Endothelial cell of umbilical vein (primary cell): Measurements from ENCODE around the gene LRP10. TPM values are rescaled to one million over a fixed set of nuclear protein-coding genes. Genes with fewer than 3 reads are reported as not detected.

Experiments
- BruUV-seq: library from RNA; stranded (reverse); fragments of 400-500 nt; replicated peaks from 2 replicates; lab custom pipeline; 2021; lab: Mats Ljungman, UMichigan
- CTCF ChIA-PET: fragments of 300-600, 350-600 bp; sonication (Branson Sonifier 250); formaldehyde crosslinking; loops from one replicate; lab custom pipeline; 2021; ENCODE audit warnings: antibody characterized with exemption, inconsistent platforms; lab: Charles Lee
- POLR2A ChIA-PET: fragments of 300-600, 350-600 bp; sonication (Branson Sonifier 250); formaldehyde crosslinking; loops from one replicate; lab custom pipeline; 2021; ENCODE audit warnings: antibody characterized with exemption, inconsistent platforms; lab: Charles Lee
- DNase-seq: peaks from one replicate; pipeline ENCODE4 v3.0.0-alpha.2; 2011; ENCODE audit warnings: low read depth, low spot score
- FAIRE-seq: peaks from 2 replicates; lab custom pipeline; 2011; peaks lifted over from hg19 to GRCh38; lab: Jason Lieb, UNC
- H2AFZ ChIP-seq: 2 replicates; pipeline ENCODE4 v1.6.0; 2012; ENCODE audit warnings: low read depth, low read length, control low read depth, inconsistent platforms
- H3K27ac ChIP-seq: 2 replicates; pipeline ENCODE4 v1.5.1; 2011; ENCODE audit warnings: low read depth, mild to moderate bottlenecking, control low read depth, low read length, moderate library complexity; ENCODE audit not compliant: insufficient read depth
- H3K27me3 ChIP-seq, 2 experiments: 2 replicates each; pipeline versions ENCODE4 v1.6.0 to v1.6.1; 2011; ENCODE audit warnings: low read length in 2 of 2, mixed read lengths in 1 of 2; ENCODE audit not compliant: control insufficient read depth in 2 of 2, insufficient read depth in 2 of 2
- H3K36me3 ChIP-seq, 2 experiments: 2 replicates in 1 of 2; 3 replicates in 1 of 2; pipeline ENCODE4 v1.5.1; 2011; ENCODE audit warnings: low read length in 2 of 2, mild to moderate bottlenecking in 1 of 2, moderate library complexity in 1 of 2; ENCODE audit not compliant: control insufficient read depth in 2 of 2, insufficient read depth in 2 of 2; ENCODE audit errors: extremely low read depth in 1 of 2
- H3K4me1 ChIP-seq: 3 replicates; pipeline ENCODE4 v1.5.1; 2011; ENCODE audit warnings: mild to moderate bottlenecking, low read length; ENCODE audit not compliant: control insufficient read depth, insufficient read depth; ENCODE audit errors: extremely low read depth
- H3K4me2 ChIP-seq: 2 replicates; pipeline ENCODE4 v1.6.1; 2011; ENCODE audit warnings: low read length, control low read depth, mixed read lengths; ENCODE audit not compliant: insufficient read depth
- H3K4me3 ChIP-seq, 3 experiments: fragments of 200-600 bp in 1 of 3; sonication (generic), shearing (Covaris generic) in 1 of 3; replicated peaks in 1 of 3; 2 replicates each; pipeline ENCODE4 v1.5.1; 2011 to 2016; ENCODE audit warnings: control low read depth in 3 of 3, low read length in 3 of 3, mild to moderate bottlenecking in 2 of 3, inconsistent platforms in 1 of 3, low read depth in 1 of 3, moderate library complexity in 1 of 3; ENCODE audit not compliant: insufficient read depth in 1 of 3
- H3K79me2 ChIP-seq: 2 replicates; pipeline ENCODE4 v1.6.0; 2012; ENCODE audit warnings: low read length, inconsistent platforms; ENCODE audit not compliant: control insufficient read depth, insufficient read depth
- H3K9ac ChIP-seq: replicated peaks from 2 replicates; pipeline ENCODE3; 2011; ENCODE audit warnings: low read length, control low read depth; ENCODE audit not compliant: insufficient read depth; ENCODE audit errors: extremely low read depth
- H3K9me1 ChIP-seq: replicated peaks from 3 replicates; pipeline ENCODE4 v1.6.0; 2011; ENCODE audit warnings: mild to moderate bottlenecking, low read length; ENCODE audit not compliant: control insufficient read depth, insufficient read depth; ENCODE audit errors: extremely low read depth
- H3K9me3 ChIP-seq: replicated peaks from 2 replicates; pipeline ENCODE4 v1.5.1; 2012; ENCODE audit warnings: low read length, inconsistent platforms; ENCODE audit not compliant: control insufficient read depth, insufficient read depth
- H4K20me1 ChIP-seq: replicated peaks from 2 replicates; pipeline ENCODE3; 2011; ENCODE audit warnings: mild to moderate bottlenecking, low read length; ENCODE audit not compliant: control insufficient read depth, insufficient read depth; ENCODE audit errors: extremely low read depth
- CTCF ChIP-seq, 2 donors: IDR thresholded peaks; 1 replicate in 1 of 2; 2 replicates in 1 of 2; pipeline ENCODE4 v1.5.1; 2011; ENCODE audit warnings: low read length in 2 of 2, mild to moderate bottlenecking in 2 of 2, moderate library complexity in 2 of 2, control low read depth in 1 of 2, inconsistent platforms in 1 of 2, low read depth in 1 of 2; ENCODE audit not compliant: insufficient read depth in 1 of 2; ENCODE audit errors: extremely low read depth in 1 of 2
- EZH2 ChIP-seq: IDR thresholded peaks from 2 replicates; pipeline ENCODE4 v1.6.1; 2012; ENCODE audit warnings: borderline replicate concordance, low read depth, mild to moderate bottlenecking, moderate library complexity, low read length, inconsistent platforms; ENCODE audit not compliant: severe bottlenecking
- GATA2 ChIP-seq: IDR thresholded peaks from 2 replicates; pipeline ENCODE4 v1.7.0; 2011; ENCODE audit warnings: low read depth, mild to moderate bottlenecking, moderate library complexity, mixed read lengths, low read length; ENCODE audit not compliant: insufficient read length, insufficient read depth
- MAX ChIP-seq: IDR thresholded peaks from 2 replicates; pipeline ENCODE4 v1.6.1; 2011; ENCODE audit not compliant: insufficient read depth, insufficient read length
- dilution Hi-C: fragments of 300-500 bp; cut with MboI; formaldehyde crosslinking; loops from one replicate; pipeline ENCODE4 v1.15.0; 2019; ENCODE audit warnings: low sequenced_read_pairs; ENCODE audit not compliant: extremely low pct_ligation_motif_present
- intact Hi-C: fragments of 100-400 bp; cut with micrococcal nuclease; formaldehyde crosslinking; loops from one replicate; pipeline ENCODE4 v1.10.0; 2022
- polyA plus RNA-seq, 4 experiments: library from polyadenylated mRNA; depleted of rRNA in 3 of 4; stranded (reverse) in 3 of 4; unstranded in 1 of 4; fragments of >200 nt; gene quantifications; 2 replicates each; pipeline versions ENCODE4 v1.2.1 to v1.2.3, GENCODE V29; 2011 to 2012; ENCODE audit warnings: missing spikeins in 1 of 4
- total RNA-seq: library from RNA; stranded (reverse); gene quantifications from 2 replicates; pipeline ENCODE4 v1.2.3, GENCODE V29; 2021

Gene LRP10
- total and polyA plus RNA-seq, 2 donors (not counting 3 experiments of a cell fraction or from before 2014, with no cell fraction given), result 123 to 157 TPM

- no peaks in the 10 kb centered on the region for H3K9me3 ChIP-seq
- H3K4me1 ChIP-seq, result no peaks in the 10 kb centered on the region
- no peak overlapping the region for H3K4me3 ChIP-seq
- H3K79me2 ChIP-seq, result no peaks in the 10 kb centered on the region
- no peak for FAIRE-seq
- DNase-seq, result peak; percentile 19
- no TSS peak for BruUV-seq
- peaks cover 0 to 10% of the 10 kb centered on the region in 2 experiments for H3K36me3 ChIP-seq
- H4K20me1 ChIP-seq, result no peaks in the 10 kb centered on the region
- POLR2A ChIA-PET, result interaction anchor here (1.4 kb wide), 1 partner anchor 60 kb away, joined by 3 read pairs; no protein-coding TSS in a partner anchor
- TF ChIP-seq EZH2 (no peak), MAX (no peak), GATA2 (no peak), CTCF (IDR thresholded peaks at IDR 0.05; ENCODE audit: extremely low read depth in 1 of 2, insufficient read depth in 1 of 2, low read depth in 1 of 2, low read length in 2 of 2) (no peak)
- H3K9me1 ChIP-seq, result no peaks in the 10 kb centered on the region
- H3K9ac ChIP-seq, result no peak overlapping the region
- no peak overlapping the region for H3K4me2 ChIP-seq
- H3K27me3 ChIP-seq, result no peaks in the 10 kb centered on the region
- intact Hi-C loops (no loop called here), dilution Hi-C loops (no loop called here)
- no peak overlapping the region for H3K27ac ChIP-seq
- no peak overlapping the region for H2AFZ ChIP-seq
- CTCF ChIA-PET, result interaction anchor here (0.8 to 11.4 kb wide), 7 partner anchors 9 to 36 kb away, joined by 3 to 80 read pairs (median 4); partner anchors contain the start of genes LRP10 and RBM23
These were observed 11.1 kb downstream of the LRP10 start for GRCh38 chr14:22882529-22883172.
